GM21576 (cell line): ENCODE results near the gene CCDC92.
"Not testable (repeated sequence)": the region's sequence is repeated elsewhere in the genome, so short reads cannot be mapped to it uniquely, and the experiment has no call there.

Experiments used
- ATAC-seq: cut with Tn5 transposase; IDR thresholded peaks from one replicate; pipeline ENCODE4 v1.9.1; 2021; ENCODE audit warnings: mild to moderate bottlenecking, moderate library complexity; ENCODE audit not compliant: unreplicated experiment

CCDC92 gene

DNA sequence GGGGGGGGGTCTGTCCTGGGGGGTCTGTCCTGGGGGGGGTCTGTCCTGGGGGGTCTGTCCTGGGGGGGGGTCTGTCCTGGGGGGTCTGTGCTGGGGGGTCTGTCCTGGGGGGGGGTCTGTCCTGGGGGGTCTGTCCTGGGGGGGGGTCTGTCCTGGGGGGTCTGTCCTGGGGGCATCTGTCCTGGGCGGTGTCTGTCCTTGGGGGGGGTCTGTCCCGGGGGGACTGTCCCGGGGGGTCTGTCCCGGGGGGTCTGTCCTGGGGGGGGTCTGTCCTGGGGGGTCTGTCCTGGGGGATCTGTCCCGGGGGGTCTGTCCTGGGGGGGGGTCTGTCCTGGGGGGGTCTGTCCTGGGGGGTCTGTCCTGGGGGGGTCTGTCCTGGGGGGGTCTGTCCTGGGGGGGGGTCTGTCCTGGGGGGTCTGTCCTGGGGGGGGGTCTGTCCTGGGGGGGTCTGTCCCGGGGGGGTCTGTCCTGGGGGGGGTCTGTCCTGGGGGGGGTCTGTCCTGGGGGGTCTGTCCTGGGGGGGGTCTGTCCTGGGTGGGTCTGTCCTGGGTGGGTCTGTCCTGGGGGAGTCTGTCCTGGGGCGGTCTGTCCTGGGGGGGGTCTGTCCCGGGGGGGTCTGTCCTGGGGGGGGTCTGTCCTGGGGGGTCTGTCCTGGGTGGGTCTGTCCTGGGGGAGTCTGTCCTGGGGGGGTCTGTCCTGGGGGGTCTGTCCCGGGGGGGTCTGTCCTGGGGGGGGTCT is 60.8 kb downstream of the CCDC92 start:
- ATAC-seq: not testable (repeated sequence)

DNA sequence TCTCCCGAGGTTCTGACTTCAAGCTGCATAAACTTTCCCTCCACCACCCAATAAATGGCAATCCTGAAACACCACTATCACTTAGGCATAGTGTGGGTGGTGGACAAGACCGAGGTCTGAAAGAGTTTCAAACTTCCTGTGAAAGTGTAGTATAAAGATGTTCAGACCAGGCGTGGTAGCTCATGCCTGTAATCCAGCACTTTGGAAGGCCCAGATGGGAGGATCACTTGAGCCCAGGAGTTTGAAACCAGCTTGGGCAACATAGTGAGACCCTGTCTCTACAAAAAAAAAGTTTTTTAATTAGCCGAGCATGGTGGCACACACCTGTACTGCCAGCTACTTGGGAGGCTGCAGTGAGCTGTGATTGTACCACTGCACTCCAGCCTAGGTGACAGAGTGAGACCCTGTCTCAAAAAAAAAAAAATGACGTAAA is 61.9 kb downstream of the CCDC92 start:
- ATAC-seq: no peak

DNA sequence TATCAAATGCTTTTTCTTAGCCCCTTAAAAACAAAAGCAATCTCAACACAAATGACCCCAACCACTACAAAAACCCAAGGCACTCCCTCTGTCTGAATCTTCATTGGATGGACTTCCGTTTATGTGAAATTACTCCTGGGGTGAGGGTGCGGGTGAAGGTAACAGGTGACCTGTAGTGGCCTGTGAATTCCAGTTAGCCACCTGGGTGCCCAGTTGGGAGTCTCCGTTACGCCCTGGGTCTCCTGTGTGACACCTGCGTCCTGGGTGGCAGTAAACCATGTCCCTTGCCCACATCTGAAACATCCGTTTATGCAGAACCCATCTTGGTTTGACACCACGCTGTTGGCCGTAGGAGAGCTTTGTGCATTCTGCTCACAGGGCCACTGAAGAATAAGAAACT is 62.6 kb downstream of the CCDC92 start:
- no peak for ATAC-seq

DNA sequence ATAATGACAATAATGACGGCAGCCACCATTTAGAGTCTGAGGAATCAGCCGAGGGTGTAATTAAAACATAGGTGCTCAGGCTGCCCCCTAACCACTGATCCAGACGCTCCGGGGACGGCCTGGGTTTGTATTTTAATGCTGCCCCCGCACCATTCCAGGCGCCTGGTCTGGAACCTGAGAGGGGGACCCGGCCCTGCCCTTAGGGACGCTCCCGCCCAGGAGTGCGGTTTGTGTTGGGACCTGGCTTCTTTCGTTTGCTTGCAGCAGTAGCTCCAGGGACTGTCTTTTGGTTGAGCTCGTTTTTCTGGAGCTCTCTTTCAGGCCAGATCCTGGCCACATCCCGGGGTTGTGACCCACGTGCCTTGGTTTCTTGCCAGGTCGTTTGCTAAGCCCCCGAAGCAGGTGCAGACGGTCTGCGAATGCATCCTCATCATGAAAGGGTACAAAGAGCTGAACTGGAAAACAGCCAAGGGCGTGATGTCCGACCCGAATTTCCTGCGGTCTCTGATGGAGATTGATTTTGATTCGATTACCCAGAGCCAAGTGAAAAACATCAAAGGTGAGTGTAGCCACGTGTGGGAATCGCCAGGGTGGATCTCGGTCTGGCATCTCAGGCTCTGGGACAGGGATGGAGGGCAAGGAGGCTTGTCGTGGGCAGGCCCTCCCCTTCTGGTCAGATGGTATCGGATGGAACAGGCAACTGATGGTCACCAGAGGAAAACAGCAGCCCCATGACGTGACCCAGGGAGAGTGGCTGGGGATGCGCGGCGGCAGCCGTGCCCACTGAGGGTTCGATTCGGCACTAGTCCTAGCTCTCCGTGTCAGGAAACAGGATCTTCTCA is 63.5 kb downstream of the CCDC92 start:
- ATAC-seq: no peak

GRCh38 chr12:123907726-123908476 is 64.7 kb downstream of the CCDC92 start:
- no peak for ATAC-seq

DNA sequence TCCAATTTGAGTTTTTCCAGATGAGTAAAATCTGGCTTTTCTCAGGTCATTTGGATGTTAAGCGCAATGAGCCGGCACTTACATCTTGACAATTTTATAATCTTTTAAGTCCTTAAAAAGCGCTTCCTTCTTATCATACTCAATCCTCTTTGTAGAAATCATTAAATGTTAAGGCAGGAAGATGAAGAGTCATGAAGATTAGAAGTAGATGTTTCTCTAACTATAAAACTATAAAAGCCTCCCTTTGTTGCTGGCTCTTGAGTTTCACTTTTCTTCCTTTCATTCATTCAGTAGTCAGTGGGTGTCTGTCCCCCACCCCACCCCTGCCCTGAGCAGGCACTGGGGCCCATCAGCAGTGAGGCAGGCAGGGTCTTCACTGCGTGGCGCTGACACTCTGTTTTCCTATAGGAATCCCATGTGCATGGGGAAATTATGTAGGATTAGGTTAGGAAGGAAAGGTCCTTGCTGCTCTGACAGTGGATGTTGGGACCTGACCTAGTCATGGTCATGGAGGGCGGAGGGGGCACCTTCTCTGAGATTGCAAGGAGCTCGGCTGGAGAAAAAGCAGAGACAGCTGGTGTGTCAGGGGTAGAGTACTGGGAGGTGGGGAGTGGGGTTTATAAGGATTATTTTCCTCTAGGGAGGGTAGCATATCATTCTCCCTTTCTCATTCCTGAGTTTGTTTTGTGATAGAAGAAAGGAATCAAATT is 65.8 kb downstream of the CCDC92 start:
- ATAC-seq: no peak

- no peak for ATAC-seq
Observed at GRCh38 chr12:123905319-123905925, 67.2 kb downstream of the CCDC92 start.

DNA sequence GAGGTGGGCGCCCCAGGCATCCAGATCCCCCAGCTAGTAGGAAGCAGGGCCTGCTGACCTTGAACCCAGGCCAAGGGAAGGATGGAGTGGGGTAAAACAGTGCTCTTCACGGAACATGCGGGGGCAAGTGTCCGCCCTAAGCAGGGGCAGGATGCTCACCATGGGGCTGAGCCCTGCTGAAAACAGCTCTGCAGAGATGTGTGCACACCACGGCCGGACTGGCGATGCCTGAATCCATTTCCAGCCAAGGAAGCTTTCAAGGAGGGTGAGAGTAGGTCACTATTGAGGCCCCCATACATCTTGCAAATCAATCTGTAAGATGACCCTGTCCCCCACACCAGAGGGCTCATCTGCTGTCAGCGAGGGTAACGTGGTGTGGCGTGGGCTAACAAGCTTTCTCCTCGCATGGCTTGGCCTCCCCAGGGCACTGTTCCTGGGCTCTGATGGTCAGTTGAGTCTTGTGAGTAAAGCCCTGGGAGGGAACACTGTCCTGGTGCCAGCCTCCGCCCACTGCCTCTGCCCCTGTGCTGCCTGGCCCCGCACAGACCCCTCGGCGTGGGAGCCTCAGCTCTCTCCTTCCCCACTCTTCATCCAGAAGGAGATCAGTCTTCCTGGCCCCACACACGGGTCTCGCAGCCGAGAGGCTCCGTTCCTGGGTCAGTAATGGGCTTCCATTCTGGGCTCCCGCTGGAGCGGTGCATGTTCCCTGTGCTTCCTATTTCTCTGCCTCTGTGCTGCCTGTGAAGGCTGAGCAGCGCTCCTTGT is 69.1 kb downstream of the CCDC92 start:
- no peak for ATAC-seq

DNA sequence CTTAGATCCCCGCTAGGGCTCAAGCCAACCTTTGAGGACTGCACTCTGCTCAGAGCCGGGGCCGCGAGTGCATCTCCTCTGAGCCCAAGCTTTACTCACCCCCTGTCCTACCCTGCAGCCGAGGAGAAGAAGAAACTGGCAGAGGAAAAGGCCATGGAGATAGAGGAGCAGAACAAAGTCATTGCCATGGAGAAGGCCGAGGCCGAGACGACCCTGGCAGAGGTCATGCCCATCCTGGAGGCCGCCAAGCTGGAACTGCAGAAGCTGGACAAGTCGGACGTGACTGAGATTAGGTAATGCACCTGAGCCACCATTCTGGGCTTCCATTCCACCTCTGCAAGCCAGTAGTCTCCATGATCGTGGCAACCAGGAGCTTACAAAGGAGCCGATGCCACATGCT is 69.8 kb downstream of the CCDC92 start:
- ATAC-seq: no peak

DNA sequence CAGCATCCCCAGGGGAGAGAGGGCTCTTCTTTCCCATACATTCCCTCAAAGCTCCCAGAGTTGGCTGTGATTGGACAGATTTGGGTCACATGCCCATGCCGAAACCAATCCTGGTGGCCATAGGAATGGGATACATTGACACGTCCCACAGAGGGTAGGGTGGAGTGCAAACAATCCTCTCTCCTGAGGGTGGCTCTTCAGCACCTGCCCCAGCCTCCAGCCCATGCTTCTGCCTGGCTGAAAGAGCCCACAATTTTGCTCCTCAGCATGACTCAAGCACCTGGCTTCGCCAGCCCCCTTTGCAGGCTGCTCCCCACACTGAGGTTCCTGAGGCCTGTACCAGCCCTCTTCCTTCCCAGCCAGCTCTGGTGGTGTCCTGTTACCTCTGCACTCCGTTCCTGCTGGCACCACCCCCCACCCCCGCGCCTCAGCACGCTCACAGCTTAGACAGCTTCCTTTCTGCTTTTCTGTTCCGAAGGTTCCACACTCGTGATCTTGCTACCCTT is 71.7 kb downstream of the CCDC92 start:
- no peak for ATAC-seq

GRCh38 chr12:123899368-123899767 is 73.3 kb downstream of the CCDC92 start:
- ATAC-seq: no peak

DNA sequence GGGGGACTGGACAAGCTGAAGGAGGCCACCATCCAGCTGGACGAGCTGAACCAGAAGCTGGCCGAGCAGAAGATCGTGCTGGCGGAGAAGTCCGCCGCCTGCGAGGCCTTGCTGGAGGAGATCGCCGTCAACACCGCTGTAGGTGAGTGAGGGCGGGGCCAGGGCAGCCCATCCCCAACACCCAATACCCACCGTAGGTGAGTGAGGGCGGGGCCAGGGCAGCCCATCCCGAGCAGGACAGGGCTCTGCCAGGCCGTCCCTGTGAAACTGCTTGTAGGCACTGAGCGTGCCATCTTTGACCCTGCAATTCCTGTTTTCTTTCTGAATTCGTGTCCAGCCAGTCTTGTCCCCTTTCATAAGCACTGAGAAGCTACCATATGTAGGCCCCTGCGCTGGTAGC is 74.0 kb downstream of the CCDC92 start:
- no peak for ATAC-seq

DNA sequence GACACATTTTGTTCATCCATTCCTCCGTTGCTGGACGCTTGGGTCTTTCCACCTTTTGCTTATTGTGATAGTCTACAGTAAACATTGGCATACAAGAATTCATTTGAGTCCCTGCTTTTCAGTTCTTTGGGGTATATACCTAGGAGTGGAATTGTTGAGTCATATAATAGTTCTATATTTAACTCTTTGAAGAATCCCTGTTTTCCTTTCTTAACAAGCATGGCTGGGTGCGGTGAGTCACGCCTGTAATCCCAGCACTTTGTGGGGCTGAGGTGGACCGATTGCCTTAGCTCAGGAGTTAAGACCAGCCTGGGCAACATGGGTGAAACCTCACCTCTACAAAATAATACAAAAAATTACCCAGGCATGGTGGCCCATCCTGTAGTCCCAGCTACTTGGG is 75.4 kb downstream of the CCDC92 start:
- ATAC-seq: no peak

DNA sequence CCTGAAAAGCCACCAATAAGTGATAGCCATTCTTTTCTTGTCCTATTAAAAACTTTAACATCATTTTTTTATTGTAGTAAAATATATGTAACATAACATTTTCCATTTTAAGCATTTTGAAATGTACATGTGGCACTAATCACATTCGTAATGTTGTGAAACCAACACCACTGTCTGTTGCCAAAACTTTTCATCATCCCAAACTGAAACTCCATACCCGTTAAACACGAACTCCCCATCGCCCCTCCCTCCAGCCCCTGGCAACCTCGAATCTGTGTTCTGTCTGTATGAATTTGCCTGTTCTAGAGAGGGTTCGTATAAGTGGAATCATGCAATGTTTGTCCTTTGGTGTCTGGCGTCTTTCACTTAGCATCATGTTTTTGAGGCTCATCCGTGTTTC is 75.9 kb downstream of the CCDC92 start:
- ATAC-seq: no peak

- ATAC-seq: no peak
Observed at GRCh38 chr12:123895451-123895850, 77.2 kb downstream of the CCDC92 start.

GRCh38 chr12:123894823-123895345 is 77.7 kb downstream of the CCDC92 start:
- ATAC-seq: no peak

DNA sequence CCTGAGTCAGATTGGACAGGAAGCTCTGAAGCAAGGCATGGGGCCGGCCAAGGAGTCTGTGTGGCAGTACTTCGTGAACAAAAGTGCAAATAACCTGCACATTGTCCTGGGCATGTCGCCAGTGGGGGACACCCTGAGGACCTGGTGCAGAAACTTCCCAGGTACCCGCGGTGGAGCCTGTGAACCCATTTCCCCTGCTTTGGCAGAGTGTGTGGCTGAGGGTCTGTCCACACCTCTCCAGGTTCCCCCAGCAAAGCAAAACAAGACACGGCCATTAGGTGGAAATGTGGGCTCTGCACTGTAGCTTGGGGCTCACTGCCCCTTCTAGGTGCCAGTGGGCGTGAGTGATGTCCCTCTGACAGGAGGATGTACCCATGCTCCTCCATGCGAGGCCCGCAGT is 79.4 kb downstream of the CCDC92 start:
- no peak for ATAC-seq

GRCh38 chr12:123892853-123893252 is 79.8 kb downstream of the CCDC92 start:
- ATAC-seq: no peak

DNA sequence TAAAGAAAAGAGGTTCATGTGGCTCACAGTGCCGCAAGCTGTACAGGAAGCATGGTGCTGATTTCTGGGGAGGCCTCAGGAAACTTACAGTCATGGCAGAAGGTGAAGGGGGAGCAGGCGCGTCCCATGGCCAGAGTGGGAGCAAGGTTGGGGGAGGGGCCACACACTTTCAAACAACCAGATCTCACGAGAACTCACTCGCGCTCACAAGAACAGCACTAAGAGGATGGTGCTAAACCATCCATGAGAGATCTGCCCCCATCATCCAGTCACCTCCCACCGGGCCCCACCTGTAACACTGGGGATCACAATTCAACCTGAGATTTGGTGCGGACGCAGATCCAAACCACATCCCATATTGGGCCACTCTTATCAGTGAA is 80.5 kb downstream of the CCDC92 start:
- no peak for ATAC-seq
